Effector CD8-positive, alpha-beta T cell (primary cell): ENCODE data around the gene RSPH1.

Experiments
- DNase-seq: peaks from one replicate; lab custom pipeline; 2025; lab: John Stamatoyannopoulos, UW

The RSPH1 gene

GRCh38 chr21:42513985-42514882, 18.2 kb upstream of the RSPH1 start:
- peak; percentile 11 for DNase-seq

- no peak for DNase-seq
Measured at GRCh38 chr21:42513151-42513984, 17.3 kb upstream of the RSPH1 start, which contains the start of gene SLC37A1. Gene SLC37A1 (plus strand): TSS chr21:42513852. CDS start chr21:42518455, 4,603 bp downstream.

GRCh38 chr21:42512346-42513034, 16.5 kb upstream of the RSPH1 start:
- no peak for DNase-seq

GRCh38 chr21:42509244-42509643, 13.2 kb upstream of the RSPH1 start:
- DNase-seq = no peak

- no peak for DNase-seq
Measured at GRCh38 chr21:42508371-42508770, 12.3 kb upstream of the RSPH1 start.

- DNase-seq = no peak
Measured at GRCh38 chr21:42507418-42507817, 11.4 kb upstream of the RSPH1 start.

- DNase-seq = no peak
Measured at GRCh38 chr21:42505090-42505726, 9.2 kb upstream of the RSPH1 start.

GRCh38 chr21:42503711-42504110, 7.7 kb upstream of the RSPH1 start:
- no peak for DNase-seq

GRCh38 chr21:42500736-42501135, 4.7 kb upstream of the RSPH1 start:
- DNase-seq = no peak

GRCh38 chr21:42500225-42500624, 4.2 kb upstream of the RSPH1 start:
- no peak for DNase-seq

- no peak for DNase-seq
Measured at GRCh38 chr21:42499444-42500112, 3.6 kb upstream of the RSPH1 start.

GRCh38 chr21:42498012-42498411, 2.0 kb upstream of the RSPH1 start:
- DNase-seq = no peak

- no peak for DNase-seq
Measured at GRCh38 chr21:42496839-42497202, 797 bp upstream of the RSPH1 start.

- DNase-seq = no peak
Measured at GRCh38 chr21:42495765-42496119, 282 bp downstream of the RSPH1 start.

- no peak for DNase-seq
Measured at GRCh38 chr21:42495027-42495426, 997 bp downstream of the RSPH1 start.

- no peak for DNase-seq
Measured at GRCh38 chr21:42493109-42494060, 2.6 kb downstream of the RSPH1 start.

GRCh38 chr21:42492201-42492600, 3.8 kb downstream of the RSPH1 start:
- no peak for DNase-seq

- DNase-seq = no peak
Measured at GRCh38 chr21:42491328-42491727, 4.7 kb downstream of the RSPH1 start.

- DNase-seq = no peak
Measured at GRCh38 chr21:42490720-42491119, 5.3 kb downstream of the RSPH1 start.

- no peak for DNase-seq
Measured at GRCh38 chr21:42489991-42490390, 6.0 kb downstream of the RSPH1 start.
